Pancreas (tissue), 10 donors: ENCODE data around the gene VIPR1. TPM values are rescaled to one million over a fixed set of nuclear protein-coding genes. Genes with fewer than 3 reads are reported as not detected.

ENCODE experiments used
- ATAC-seq, 4 donors: fragments of 200-7000 bp; cut with Tn5 transposase; one replicate each; pipeline versions ENCODE4 v1.8.0 to v1.9.1; 2020; ENCODE audit warnings: mild to moderate bottlenecking in 4 of 4, moderate library complexity in 4 of 4
- DNase-seq, 6 donors: peaks; one replicate each; pipeline ENCODE4 v3.0.0-alpha.2; 2020
- FAIRE-seq: peaks from 2 replicates; lab custom pipeline; 2012; peaks lifted over from hg19 to GRCh38; lab: Jason Lieb, UNC
- H3K27ac ChIP-seq, 4 donors: fragments of 200-600 bp; sonication (generic); 1 replicate in 3 of 4; 2 replicates in 1 of 4; pipeline versions ENCODE4 v1.5.0 to v1.8.0; 2020
- H3K27me3 ChIP-seq, 4 donors: fragments of 200-600 bp; one replicate each; pipeline ENCODE4 v1.8.0; 2021
- H3K36me3 ChIP-seq, 3 donors: fragments of 200-600 bp; sonication (generic) in 1 of 3; one replicate each; pipeline versions ENCODE4 v1.5.0 to v1.8.0; 2020 to 2021
- H3K4me1 ChIP-seq, 3 donors: fragments of 200-600 bp; one replicate each; pipeline ENCODE4 v1.8.0; 2021
- H3K4me3 ChIP-seq, 4 donors: fragments of 200-600 bp; sonication (generic) in 2 of 4; one replicate each; pipeline versions ENCODE4 v1.5.0 to v1.8.0; 2020 to 2021
- H3K9me3 ChIP-seq, 4 donors: fragments of 200-600 bp; one replicate each; pipeline ENCODE4 v1.8.0; 2021
- WGBS, 2 donors: extraction: QIAGEN DNeasy Blood & Tissue Kit; methylation state at CpG; one replicate each; pipeline ENCODE4 v1.1.7; 2013; 5-methylcytosine and 5-hydroxymethylcytosine counted together
- intact Hi-C, 3 donors: fragments of 100-400 bp; cut with DNase I; formaldehyde crosslinking; loops; one replicate each; pipeline versions ENCODE4 v1.11.1 to v1.14.2; 2022
- polyA plus RNA-seq, 2 donors: library from polyadenylated mRNA; stranded (reverse); fragments of 200-250 nt; gene quantifications; one replicate each; pipeline ENCODE4 v1.2.3, GENCODE V29; 2013
- total RNA-seq, 6 donors: library from RNA; stranded (reverse); fragmentation: NEBNext Ultra II Directional in 4 of 6; extraction: Animal tissue kit (Norgen Biotek cat#: 25700) in 4 of 6; gene quantifications; one replicate each; pipeline versions ENCODE4 v1.2.1 to v1.2.4, GENCODE V29; 2021 to 2023
- TF ChIP-seq, protein P1 (sequence below), 4 donors: fragments of 200-600 bp; sonication (generic) in 3 of 4; IDR thresholded peaks; one replicate each; pipeline versions ENCODE4 v1.5.0 to v1.8.0; 2021; ENCODE audit warnings: antibody characterized with exemption in 4 of 4
- donor health status: healthy with polysubstance abuse.
- donor health status: DM: no; HTN: no; CAD: no; lungs with moderate emphysema.
- donor health status: DM: no; HTN: no; CAD: no.
- donor health status: control.
- donor health status: control.
- donor health status: Bipolar disorder and iron deficiency.
- donor health status: DM: yes; HTN: yes; CAD: no.
- donor health status: DM: no; HTN: no; CAD: no.
- donor health status: DM: no; HTN: no; CAD: no.
- donor health status: DM: yes; HTN: yes; CAD: no.

VIPR1 gene
- total and polyA plus RNA-seq, 8 donors = 0.47 to 10.6 (median 2.1) TPM

DNA sequence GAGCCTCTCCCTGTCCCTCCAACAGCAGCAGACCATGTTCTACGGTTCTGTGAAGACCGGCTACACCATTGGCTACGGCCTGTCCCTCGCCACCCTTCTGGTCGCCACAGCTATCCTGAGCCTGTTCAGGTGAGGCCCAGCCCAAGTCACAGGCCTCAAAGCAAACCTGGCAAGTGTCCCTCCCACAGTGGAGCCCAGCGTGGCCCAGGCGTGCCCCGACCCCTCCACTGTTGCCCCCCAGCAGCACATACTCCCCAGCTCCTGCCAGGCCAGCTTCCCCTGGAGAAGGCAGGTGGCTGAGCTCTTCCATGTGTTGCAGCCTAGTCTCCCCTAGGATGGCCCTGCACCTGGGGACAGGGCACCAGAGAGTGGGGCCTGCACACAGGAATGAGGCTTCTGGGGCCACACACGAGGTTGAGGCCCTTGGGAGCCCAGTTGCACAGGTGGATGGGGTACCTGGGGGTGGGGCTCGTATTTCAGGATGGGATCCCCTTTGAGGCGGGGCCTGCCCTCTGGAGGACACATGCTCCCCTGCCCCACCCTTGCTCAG is 25.0 kb downstream of the VIPR1 start:
- intact Hi-C loops = loop anchor here in 1 of 3 donors (10.0 kb wide), 1 partner anchor 273 kb away; no protein-coding TSS in a partner anchor
- H3K36me3 ChIP-seq = no peaks in the 10 kb centered on the region
- no peaks in the 10 kb centered on the region for H3K4me1 ChIP-seq
- no peaks in the 10 kb centered on the region for H3K9me3 ChIP-seq
- no peaks in the 10 kb centered on the region for H3K27me3 ChIP-seq
- no peak for DNase-seq
- H3K27ac ChIP-seq = no peak overlapping the region
- no peak overlapping the region for H3K4me3 ChIP-seq
- WGBS, 2 donors = 90 to 95% methylated on average over 11 of the region's 11 CpGs
- no peak for ATAC-seq
- FAIRE-seq = no peak
- TF ChIP-seq, protein P1, sequence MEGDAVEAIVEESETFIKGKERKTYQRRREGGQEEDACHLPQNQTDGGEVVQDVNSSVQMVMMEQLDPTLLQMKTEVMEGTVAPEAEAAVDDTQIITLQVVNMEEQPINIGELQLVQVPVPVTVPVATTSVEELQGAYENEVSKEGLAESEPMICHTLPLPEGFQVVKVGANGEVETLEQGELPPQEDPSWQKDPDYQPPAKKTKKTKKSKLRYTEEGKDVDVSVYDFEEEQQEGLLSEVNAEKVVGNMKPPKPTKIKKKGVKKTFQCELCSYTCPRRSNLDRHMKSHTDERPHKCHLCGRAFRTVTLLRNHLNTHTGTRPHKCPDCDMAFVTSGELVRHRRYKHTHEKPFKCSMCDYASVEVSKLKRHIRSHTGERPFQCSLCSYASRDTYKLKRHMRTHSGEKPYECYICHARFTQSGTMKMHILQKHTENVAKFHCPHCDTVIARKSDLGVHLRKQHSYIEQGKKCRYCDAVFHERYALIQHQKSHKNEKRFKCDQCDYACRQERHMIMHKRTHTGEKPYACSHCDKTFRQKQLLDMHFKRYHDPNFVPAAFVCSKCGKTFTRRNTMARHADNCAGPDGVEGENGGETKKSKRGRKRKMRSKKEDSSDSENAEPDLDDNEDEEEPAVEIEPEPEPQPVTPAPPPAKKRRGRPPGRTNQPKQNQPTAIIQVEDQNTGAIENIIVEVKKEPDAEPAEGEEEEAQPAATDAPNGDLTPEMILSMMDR (IDR thresholded peaks at IDR 0.05) = no peak

DNA sequence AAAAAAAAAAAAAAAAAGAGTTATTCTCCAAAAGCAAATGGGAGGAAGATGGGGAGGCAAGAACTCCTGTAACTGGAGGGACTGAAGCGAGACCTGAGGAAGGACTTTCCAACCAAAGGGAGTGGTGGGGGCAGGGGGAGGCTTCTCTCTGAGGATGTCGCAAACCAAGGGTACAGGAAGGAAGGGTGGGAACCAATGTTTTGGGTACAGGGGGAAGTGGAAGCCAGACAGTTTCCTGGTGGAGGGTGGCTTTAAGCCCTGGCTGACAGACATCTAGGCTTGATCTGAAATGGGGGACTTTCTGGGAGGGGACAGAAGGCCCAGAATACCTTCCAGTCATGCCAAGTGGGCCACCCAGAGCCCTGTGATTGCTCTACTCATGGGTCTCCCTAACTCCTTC is 27.0 kb downstream of the VIPR1 start:
- TF ChIP-seq, protein P1 (IDR thresholded peaks at IDR 0.05) = no peak
- Histone ChIP-seq H3K27ac (no peak overlapping the region), H3K4me3 (no peak overlapping the region), H3K36me3 (no peaks in the 10 kb centered on the region), H3K4me1 (no peaks in the 10 kb centered on the region), H3K27me3 (no peaks in the 10 kb centered on the region), H3K9me3 (no peaks in the 10 kb centered on the region)
- intact Hi-C loops = loop anchor here in 1 of 3 donors (10.0 kb wide), 1 partner anchor 275 kb away; no protein-coding TSS in a partner anchor
- ATAC-seq = peak in 1 of 4 donors; percentile 35
- FAIRE-seq = no peak
- 86 to 92% methylated on average over 2 of the region's 2 CpGs for WGBS, 2 donors
- no peak for DNase-seq

DNA sequence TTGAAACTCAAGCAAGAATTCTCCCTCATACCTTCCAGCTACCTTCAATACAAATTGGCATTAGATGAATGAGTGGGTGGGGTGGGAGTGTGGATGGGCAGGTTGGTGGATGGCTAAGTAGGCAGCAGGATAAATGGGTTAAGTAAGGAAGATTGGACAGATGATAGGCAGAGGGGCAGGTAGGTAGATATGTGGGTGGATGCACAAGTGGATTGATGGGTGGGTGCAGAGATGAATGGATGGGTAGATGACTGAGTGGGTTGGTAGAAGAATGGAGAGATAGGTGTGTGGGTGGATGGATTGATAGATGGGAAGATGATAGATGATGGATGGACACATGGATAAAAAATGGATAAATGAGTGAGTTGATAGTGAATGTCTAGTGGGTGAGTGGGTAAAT is 27.6 kb downstream of the VIPR1 start:
- Histone ChIP-seq H3K36me3 (no peaks in the 10 kb centered on the region), H3K27me3 (no peaks in the 10 kb centered on the region), H3K27ac (no peak overlapping the region), H3K9me3 (no peaks in the 10 kb centered on the region), H3K4me3 (no peak overlapping the region), H3K4me1 (no peaks in the 10 kb centered on the region)
- intact Hi-C loops = no loop called here
- ATAC-seq (no peak), FAIRE-seq (no peak), DNase-seq (no peak)
- TF ChIP-seq, protein P1 (IDR thresholded peaks at IDR 0.05) = no peak

DNA sequence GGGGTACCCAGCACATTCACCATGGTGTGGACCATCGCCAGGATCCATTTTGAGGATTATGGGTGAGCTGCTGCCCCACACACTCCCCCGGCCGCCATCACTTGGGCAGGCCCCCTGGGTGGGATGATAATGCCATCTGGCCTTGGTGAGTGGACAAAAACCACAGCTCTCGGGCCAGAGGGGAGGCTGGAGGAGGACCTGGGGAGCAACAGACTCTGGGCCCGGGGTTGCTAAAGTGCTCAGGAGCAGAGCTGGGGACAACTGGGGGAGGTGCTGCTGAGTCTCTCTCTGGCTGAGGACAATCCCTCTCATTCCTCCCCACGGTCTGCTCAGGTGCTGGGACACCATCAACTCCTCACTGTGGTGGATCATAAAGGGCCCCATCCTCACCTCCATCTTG is 29.0 kb downstream of the VIPR1 start:
- intact Hi-C loops = no loop called here
- H3K27me3 ChIP-seq = no peaks in the 10 kb centered on the region
- no peaks in the 10 kb centered on the region for H3K4me1 ChIP-seq
- ATAC-seq (no peak), DNase-seq (no peak), FAIRE-seq (no peak)
- H3K4me3 ChIP-seq = no peak overlapping the region
- no peaks in the 10 kb centered on the region for H3K9me3 ChIP-seq
- H3K36me3 ChIP-seq = no peaks in the 10 kb centered on the region
- H3K27ac ChIP-seq = no peak overlapping the region
- TF ChIP-seq, protein P1 (IDR thresholded peaks at IDR 0.05) = no peak
- WGBS, 2 donors = 86 to 91% methylated on average over 6 of the region's 6 CpGs

DNA sequence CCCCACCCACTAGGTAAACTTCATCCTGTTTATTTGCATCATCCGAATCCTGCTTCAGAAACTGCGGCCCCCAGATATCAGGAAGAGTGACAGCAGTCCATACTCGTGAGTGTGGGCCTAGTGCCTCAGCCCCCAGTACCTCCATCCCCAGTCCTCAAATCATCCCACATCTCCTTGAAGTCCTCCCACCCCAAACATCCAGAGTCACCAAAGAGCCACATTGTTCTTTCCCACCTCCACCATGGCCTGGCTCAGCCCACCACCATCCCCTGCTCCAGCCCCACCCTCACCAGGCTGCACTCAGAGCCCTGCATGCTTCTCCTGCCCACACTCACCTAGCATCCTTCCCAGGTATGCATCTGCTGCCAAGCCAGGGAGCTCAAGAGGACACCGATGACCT is 29.8 kb downstream of the VIPR1 start:
- Histone ChIP-seq H3K27ac (no peak overlapping the region), H3K27me3 (no peaks in the 10 kb centered on the region), H3K36me3 (no peaks in the 10 kb centered on the region), H3K4me1 (no peaks in the 10 kb centered on the region), H3K9me3 (no peaks in the 10 kb centered on the region), H3K4me3 (no peak overlapping the region)
- TF ChIP-seq, protein P1 (IDR thresholded peaks at IDR 0.05) = no peak
- intact Hi-C loops = no loop called here
- ATAC-seq (no peak), FAIRE-seq (no peak), DNase-seq (no peak)
- 91 to 94% methylated on average over 4 of the region's 4 CpGs for WGBS, 2 donors
